WTC11 (cell line): Measurements from ENCODE around the gene SRXN1. TPM values are rescaled to one million over a fixed set of nuclear protein-coding genes. Genes with fewer than 3 reads are reported as not detected.

Source experiments
- ATAC-seq: fragments of 200-7000 bp; cut with Tn5 transposase; 2 replicates; pipeline ENCODE4 v1.10.0; 2021; ENCODE audit warnings: mild to moderate bottlenecking, moderate library complexity
- CTCF ChIA-PET: fragments of 300-600 bp; sonication (Branson Sonifier 250); formaldehyde crosslinking; loops from one replicate; lab custom pipeline; 2021; ENCODE audit warnings: antibody characterized with exemption; lab: Charles Lee
- POLR2A ChIA-PET: fragments of 350-600 bp; sonication (Branson Sonifier 250); formaldehyde crosslinking; loops from one replicate; lab custom pipeline; 2021; ENCODE audit warnings: antibody characterized with exemption; lab: Charles Lee
- DNase-seq: peaks from one replicate; pipeline ENCODE4 v3.0.0; 2021; ENCODE audit warnings: low spot score
- H3K27ac Mint-ChIP-seq: 2 replicates; pipeline ENCODE4 v1.8.0; 2021; ENCODE audit warnings: mixed read lengths
- H3K27me3 Mint-ChIP-seq: 2 replicates; pipeline ENCODE4 v1.8.0; 2021; ENCODE audit warnings: low read depth, mild to moderate bottlenecking, moderate library complexity, mixed read lengths
- H3K36me3 Mint-ChIP-seq: 2 replicates; pipeline ENCODE4 v1.8.0; 2021; ENCODE audit warnings: mixed read lengths
- H3K4me1 Mint-ChIP-seq: 2 replicates; pipeline ENCODE4 v1.8.0; 2022; ENCODE audit warnings: mixed read lengths
- H3K4me3 Mint-ChIP-seq: 2 replicates; pipeline ENCODE4 v1.8.0; 2021; ENCODE audit warnings: mild to moderate bottlenecking, moderate library complexity, mixed read lengths
- H3K9me3 Mint-ChIP-seq: 2 replicates; pipeline ENCODE4 v1.8.0; 2021; ENCODE audit warnings: mixed read lengths
- ATF1 ChIP-seq: sonication (generic); formaldehyde crosslinking; IDR thresholded peaks from 2 replicates; pipeline ENCODE4 v1.8.1; 2023; ENCODE audit warnings: mild to moderate bottlenecking, moderate library complexity, missing genetic modification reagents
- ESRRA ChIP-seq: sonication (generic); formaldehyde crosslinking; IDR thresholded peaks from 2 replicates; pipeline ENCODE4 v1.8.1; 2022; ENCODE audit warnings: mild to moderate bottlenecking, missing genetic modification reagents, borderline replicate concordance
- FOXK1 ChIP-seq: sonication (generic); formaldehyde crosslinking; IDR thresholded peaks from 2 replicates; pipeline ENCODE4 v1.8.0; 2022; ENCODE audit warnings: mild to moderate bottlenecking, moderate library complexity, missing genetic modification reagents
- GRHL2 ChIP-seq: fragments of 250-450 bp; sonication (Bioruptor Pico); IDR thresholded peaks from 2 replicates; pipeline ENCODE4 v1.8.0; 2022; ENCODE audit warnings: mild to moderate bottlenecking, moderate library complexity; ENCODE audit not compliant: insufficient replicate concordance, severe bottlenecking
- IRF2 ChIP-seq: sonication (generic); formaldehyde crosslinking; IDR thresholded peaks from 2 replicates; pipeline ENCODE4 v1.8.0; 2022; ENCODE audit warnings: low read depth, missing genetic modification reagents, borderline replicate concordance
- KAT7 ChIP-seq: sonication (generic); formaldehyde crosslinking; IDR thresholded peaks from 2 replicates; pipeline ENCODE4 v1.8.1; 2023; ENCODE audit warnings: missing genetic modification reagents, mild to moderate bottlenecking, borderline replicate concordance
- MXD4 ChIP-seq: fragments of 250-450 bp; sonication (Bioruptor Pico); IDR thresholded peaks from 2 replicates; pipeline ENCODE4 v1.8.0; 2021; ENCODE audit warnings: mild to moderate bottlenecking, moderate library complexity, borderline replicate concordance
- NR1H2 ChIP-seq: sonication (generic); formaldehyde crosslinking; IDR thresholded peaks from 2 replicates; pipeline ENCODE4 v1.9.0; 2021; ENCODE audit warnings: mild to moderate bottlenecking, moderate library complexity, missing genetic modification reagents
- NR2C2 ChIP-seq: sonication (generic); formaldehyde crosslinking; IDR thresholded peaks from 2 replicates; pipeline ENCODE4 v1.8.0; 2022; ENCODE audit warnings: mild to moderate bottlenecking, missing genetic modification reagents
- NR3C1 ChIP-seq: sonication (generic); formaldehyde crosslinking; conservative IDR thresholded peaks from 2 replicates; pipeline ENCODE4 v1.8.1; 2023; ENCODE audit warnings: low read depth, mild to moderate bottlenecking, missing genetic modification reagents
- PRRX2 ChIP-seq: fragments of 250-450 bp; sonication (Bioruptor Pico); IDR thresholded peaks from 2 replicates; pipeline ENCODE4 v1.8.0; 2021; ENCODE audit warnings: mild to moderate bottlenecking
- ZNF138 ChIP-seq: sonication (generic); formaldehyde crosslinking; conservative IDR thresholded peaks from 2 replicates; pipeline ENCODE4 v1.8.1; 2022; ENCODE audit warnings: mild to moderate bottlenecking, moderate library complexity, missing genetic modification reagents
- ZNF396 ChIP-seq: fragments of 250-450 bp; sonication (Bioruptor Pico); IDR thresholded peaks from 2 replicates; pipeline ENCODE4 v1.8.0; 2021; ENCODE audit warnings: mild to moderate bottlenecking, moderate library complexity, borderline replicate concordance
- total RNA-seq: library from RNA; stranded (reverse); gene quantifications from 3 replicates; pipeline ENCODE4 v1.2.3, GENCODE V29; 2021
- TF ChIP-seq, protein P1 (sequence below): sonication (generic); formaldehyde crosslinking; IDR thresholded peaks from 2 replicates; pipeline ENCODE4 v1.8.1; 2023; ENCODE audit warnings: mild to moderate bottlenecking, moderate library complexity, missing genetic modification reagents
- TF ChIP-seq, protein P2 (sequence below): sonication (generic); formaldehyde crosslinking; IDR thresholded peaks from 2 replicates; pipeline ENCODE4 v1.8.1; 2023; ENCODE audit warnings: mild to moderate bottlenecking, missing genetic modification reagents, moderate library complexity
- TF ChIP-seq, protein P3 (sequence below): sonication (generic); formaldehyde crosslinking; IDR thresholded peaks from 2 replicates; pipeline ENCODE4 v1.8.1; 2023; ENCODE audit warnings: mild to moderate bottlenecking, missing genetic modification reagents, borderline replicate concordance
- TF ChIP-seq, protein P4 (sequence below): fragments of 250-450 bp; sonication (Bioruptor Pico); IDR thresholded peaks from 2 replicates; pipeline ENCODE4 v1.9.0; 2021; ENCODE audit warnings: mild to moderate bottlenecking
- TF ChIP-seq, protein P5 (sequence below): sonication (generic); formaldehyde crosslinking; IDR thresholded peaks from 2 replicates; pipeline ENCODE4 v1.8.0; 2022; ENCODE audit warnings: mild to moderate bottlenecking, missing genetic modification reagents
- TF ChIP-seq, protein P6 (sequence below): sonication (generic); formaldehyde crosslinking; IDR thresholded peaks from 2 replicates; pipeline ENCODE4 v1.8.1; 2023; ENCODE audit warnings: mild to moderate bottlenecking, missing genetic modification reagents
- TF ChIP-seq, protein P7 (sequence below): sonication (generic); formaldehyde crosslinking; IDR thresholded peaks from 2 replicates; pipeline ENCODE4 v1.8.0; 2023; ENCODE audit warnings: missing genetic modification reagents

SRXN1 gene
- total RNA-seq, 1 experiment from 2014 or later, result 23.0 TPM

DNA sequence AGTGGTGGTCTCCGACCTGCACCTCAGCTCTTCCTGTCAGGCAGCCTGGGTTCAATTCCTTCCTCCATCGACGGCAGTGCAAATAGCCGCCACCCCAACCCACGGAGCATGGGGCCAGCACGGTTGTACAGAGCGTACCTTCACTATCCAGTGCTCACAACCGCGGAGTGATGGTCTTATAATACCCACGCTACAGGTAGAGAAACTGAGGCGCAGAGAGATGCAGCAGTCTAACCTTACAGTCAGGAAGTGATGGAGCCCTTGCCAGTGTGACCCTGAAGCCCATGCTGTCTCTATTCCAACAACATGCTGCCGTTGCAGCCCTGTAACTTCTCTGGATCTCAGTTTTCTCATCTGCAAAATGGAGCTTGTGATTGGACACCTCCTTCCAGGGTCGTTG, 11.6 kb upstream of the SRXN1 start:
- Mint-ChIP-seq H3K9me3 (no peaks in the 10 kb centered on the region), H3K36me3 (no peaks in the 10 kb centered on the region), H3K27ac (no peak overlapping the region), H3K4me3 (no peak overlapping the region), H3K4me1 (peaks cover 65% of the 10 kb centered on the region), H3K27me3 (peaks cover 48% of the 10 kb centered on the region)
- ATAC-seq (no peak), DNase-seq (no peak)
- ChIA-PET CTCF (interaction anchor here (0.6 to 10.5 kb wide), 9 partner anchors 11 to 104 kb away, joined by 3 to 136 read pairs (median 4); partner anchors contain the start of genes SCRT2 and SLC52A3), POLR2A (interaction anchor here (1.3 kb wide), 1 partner anchor 19 kb away, joined by 4 read pairs; no protein-coding TSS in a partner anchor)
- TF ChIP-seq NR3C1 (no peak), ZNF396 (CRISPR knock-in tag) (no peak), MXD4 (CRISPR knock-in tag) (no peak), PRRX2 (CRISPR knock-in tag) (no peak), ESRRA (no peak), NR2C2 (no peak), KAT7 (no peak), ZNF138 (CRISPR knock-in tag) (no peak), IRF2 (no peak), GRHL2 (CRISPR knock-in tag) (no peak), NR1H2 (no peak), ATF1 (CRISPR knock-in tag) (no peak), FOXK1 (no peak)
- TF ChIP-seq, protein P1, sequence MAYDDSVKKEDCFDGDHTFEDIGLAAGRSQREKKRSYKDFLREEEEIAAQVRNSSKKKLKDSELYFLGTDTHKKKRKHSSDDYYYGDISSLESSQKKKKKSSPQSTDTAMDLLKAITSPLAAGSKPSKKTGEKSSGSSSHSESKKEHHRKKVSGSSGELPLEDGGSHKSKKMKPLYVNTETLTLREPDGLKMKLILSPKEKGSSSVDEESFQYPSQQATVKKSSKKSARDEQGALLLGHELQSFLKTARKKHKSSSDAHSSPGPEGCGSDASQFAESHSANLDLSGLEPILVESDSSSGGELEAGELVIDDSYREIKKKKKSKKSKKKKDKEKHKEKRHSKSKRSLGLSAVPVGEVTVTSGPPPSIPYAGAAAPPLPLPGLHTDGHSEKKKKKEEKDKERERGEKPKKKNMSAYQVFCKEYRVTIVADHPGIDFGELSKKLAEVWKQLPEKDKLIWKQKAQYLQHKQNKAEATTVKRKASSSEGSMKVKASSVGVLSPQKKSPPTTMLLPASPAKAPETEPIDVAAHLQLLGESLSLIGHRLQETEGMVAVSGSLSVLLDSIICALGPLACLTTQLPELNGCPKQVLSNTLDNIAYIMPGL (CRISPR knock-in tag), result no peak
- TF ChIP-seq, protein P2, sequence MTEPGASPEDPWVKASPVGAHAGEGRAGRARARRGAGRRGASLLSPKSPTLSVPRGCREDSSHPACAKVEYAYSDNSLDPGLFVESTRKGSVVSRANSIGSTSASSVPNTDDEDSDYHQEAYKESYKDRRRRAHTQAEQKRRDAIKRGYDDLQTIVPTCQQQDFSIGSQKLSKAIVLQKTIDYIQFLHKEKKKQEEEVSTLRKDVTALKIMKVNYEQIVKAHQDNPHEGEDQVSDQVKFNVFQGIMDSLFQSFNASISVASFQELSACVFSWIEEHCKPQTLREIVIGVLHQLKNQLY, result no peak
- TF ChIP-seq, protein P3, sequence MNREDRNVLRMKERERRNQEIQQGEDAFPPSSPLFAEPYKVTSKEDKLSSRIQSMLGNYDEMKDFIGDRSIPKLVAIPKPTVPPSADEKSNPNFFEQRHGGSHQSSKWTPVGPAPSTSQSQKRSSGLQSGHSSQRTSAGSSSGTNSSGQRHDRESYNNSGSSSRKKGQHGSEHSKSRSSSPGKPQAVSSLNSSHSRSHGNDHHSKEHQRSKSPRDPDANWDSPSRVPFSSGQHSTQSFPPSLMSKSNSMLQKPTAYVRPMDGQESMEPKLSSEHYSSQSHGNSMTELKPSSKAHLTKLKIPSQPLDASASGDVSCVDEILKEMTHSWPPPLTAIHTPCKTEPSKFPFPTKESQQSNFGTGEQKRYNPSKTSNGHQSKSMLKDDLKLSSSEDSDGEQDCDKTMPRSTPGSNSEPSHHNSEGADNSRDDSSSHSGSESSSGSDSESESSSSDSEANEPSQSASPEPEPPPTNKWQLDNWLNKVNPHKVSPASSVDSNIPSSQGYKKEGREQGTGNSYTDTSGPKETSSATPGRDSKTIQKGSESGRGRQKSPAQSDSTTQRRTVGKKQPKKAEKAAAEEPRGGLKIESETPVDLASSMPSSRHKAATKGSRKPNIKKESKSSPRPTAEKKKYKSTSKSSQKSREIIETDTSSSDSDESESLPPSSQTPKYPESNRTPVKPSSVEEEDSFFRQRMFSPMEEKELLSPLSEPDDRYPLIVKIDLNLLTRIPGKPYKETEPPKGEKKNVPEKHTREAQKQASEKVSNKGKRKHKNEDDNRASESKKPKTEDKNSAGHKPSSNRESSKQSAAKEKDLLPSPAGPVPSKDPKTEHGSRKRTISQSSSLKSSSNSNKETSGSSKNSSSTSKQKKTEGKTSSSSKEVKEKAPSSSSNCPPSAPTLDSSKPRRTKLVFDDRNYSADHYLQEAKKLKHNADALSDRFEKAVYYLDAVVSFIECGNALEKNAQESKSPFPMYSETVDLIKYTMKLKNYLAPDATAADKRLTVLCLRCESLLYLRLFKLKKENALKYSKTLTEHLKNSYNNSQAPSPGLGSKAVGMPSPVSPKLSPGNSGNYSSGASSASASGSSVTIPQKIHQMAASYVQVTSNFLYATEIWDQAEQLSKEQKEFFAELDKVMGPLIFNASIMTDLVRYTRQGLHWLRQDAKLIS, result no peak
- TF ChIP-seq, protein P4, sequence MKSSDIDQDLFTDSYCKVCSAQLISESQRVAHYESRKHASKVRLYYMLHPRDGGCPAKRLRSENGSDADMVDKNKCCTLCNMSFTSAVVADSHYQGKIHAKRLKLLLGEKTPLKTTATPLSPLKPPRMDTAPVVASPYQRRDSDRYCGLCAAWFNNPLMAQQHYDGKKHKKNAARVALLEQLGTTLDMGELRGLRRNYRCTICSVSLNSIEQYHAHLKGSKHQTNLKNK (CRISPR knock-in tag), result no peak
- TF ChIP-seq, protein P5, sequence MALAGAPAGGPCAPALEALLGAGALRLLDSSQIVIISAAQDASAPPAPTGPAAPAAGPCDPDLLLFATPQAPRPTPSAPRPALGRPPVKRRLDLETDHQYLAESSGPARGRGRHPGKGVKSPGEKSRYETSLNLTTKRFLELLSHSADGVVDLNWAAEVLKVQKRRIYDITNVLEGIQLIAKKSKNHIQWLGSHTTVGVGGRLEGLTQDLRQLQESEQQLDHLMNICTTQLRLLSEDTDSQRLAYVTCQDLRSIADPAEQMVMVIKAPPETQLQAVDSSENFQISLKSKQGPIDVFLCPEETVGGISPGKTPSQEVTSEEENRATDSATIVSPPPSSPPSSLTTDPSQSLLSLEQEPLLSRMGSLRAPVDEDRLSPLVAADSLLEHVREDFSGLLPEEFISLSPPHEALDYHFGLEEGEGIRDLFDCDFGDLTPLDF (CRISPR knock-in tag), result no peak
- TF ChIP-seq, protein P6, sequence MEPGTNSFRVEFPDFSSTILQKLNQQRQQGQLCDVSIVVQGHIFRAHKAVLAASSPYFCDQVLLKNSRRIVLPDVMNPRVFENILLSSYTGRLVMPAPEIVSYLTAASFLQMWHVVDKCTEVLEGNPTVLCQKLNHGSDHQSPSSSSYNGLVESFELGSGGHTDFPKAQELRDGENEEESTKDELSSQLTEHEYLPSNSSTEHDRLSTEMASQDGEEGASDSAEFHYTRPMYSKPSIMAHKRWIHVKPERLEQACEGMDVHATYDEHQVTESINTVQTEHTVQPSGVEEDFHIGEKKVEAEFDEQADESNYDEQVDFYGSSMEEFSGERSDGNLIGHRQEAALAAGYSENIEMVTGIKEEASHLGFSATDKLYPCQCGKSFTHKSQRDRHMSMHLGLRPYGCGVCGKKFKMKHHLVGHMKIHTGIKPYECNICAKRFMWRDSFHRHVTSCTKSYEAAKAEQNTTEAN, result no peak
- TF ChIP-seq, protein P7, sequence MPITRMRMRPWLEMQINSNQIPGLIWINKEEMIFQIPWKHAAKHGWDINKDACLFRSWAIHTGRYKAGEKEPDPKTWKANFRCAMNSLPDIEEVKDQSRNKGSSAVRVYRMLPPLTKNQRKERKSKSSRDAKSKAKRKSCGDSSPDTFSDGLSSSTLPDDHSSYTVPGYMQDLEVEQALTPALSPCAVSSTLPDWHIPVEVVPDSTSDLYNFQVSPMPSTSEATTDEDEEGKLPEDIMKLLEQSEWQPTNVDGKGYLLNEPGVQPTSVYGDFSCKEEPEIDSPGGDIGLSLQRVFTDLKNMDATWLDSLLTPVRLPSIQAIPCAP (CRISPR knock-in tag), result no peak
